Measurements from ENCODE around the gene ZFP69B. TPM values are rescaled to one million over a fixed set of nuclear protein-coding genes. Genes with fewer than 3 reads are reported as not detected.
"Not testable (repeated sequence)": the region's sequence is repeated elsewhere in the genome, so short reads cannot be mapped to it uniquely, and the experiment has no call there.

The ZFP69B gene
- total and polyA plus RNA-seq, 4 donors: 0.54 to 2.4 (median 2.1) TPM

GRCh38 chr1:40495315-40495903, 45.1 kb downstream of the ZFP69B start:
- Histone ChIP-seq H3K27me3 (ENCODE audit: control insufficient read depth in 1 of 2, insufficient read depth in 2 of 2, low read length in 1 of 2) (no peaks in the 10 kb centered on the region), H3K4me3 (ENCODE audit: low read length in 2 of 2) (no peak overlapping the region), H3K4me1 (ENCODE audit: control insufficient read depth in 1 of 2, insufficient read depth in 2 of 2, low read length in 2 of 2) (no peaks in the 10 kb centered on the region), H3K9me3 (ENCODE audit: control insufficient read depth, low read length) (peaks cover 12% of the 10 kb centered on the region), H3K27ac (ENCODE audit: low read depth in 1 of 2, low read length in 2 of 2) (no peak overlapping the region), H3K36me3 (ENCODE audit: control insufficient read depth in 1 of 2, insufficient read depth in 2 of 2, low read length in 1 of 2) (peaks cover 7 to 13% of the 10 kb centered on the region in 2 donors)
- intact Hi-C loops (cut with DNase I): no loop called here
- ATAC-seq (ENCODE audit: low FRiP score): no peak
- WGBS, 2 donors: 98 to 99% methylated on average over 4 of the region's 4 CpGs
- no peak for DNase-seq

- H3K9me3 ChIP-seq (ENCODE audit: control insufficient read depth, low read length); H3K4me1 ChIP-seq (ENCODE audit: control insufficient read depth in 1 of 2, insufficient read depth in 2 of 2, low read length in 2 of 2); DNase-seq; H3K36me3 ChIP-seq (ENCODE audit: control insufficient read depth in 1 of 2, insufficient read depth in 2 of 2, low read length in 1 of 2); H3K4me3 ChIP-seq (ENCODE audit: low read length in 2 of 2); H3K27me3 ChIP-seq (ENCODE audit: control insufficient read depth in 1 of 2, insufficient read depth in 2 of 2, low read length in 1 of 2); intact Hi-C loops (cut with DNase I); ATAC-seq (ENCODE audit: low FRiP score); H3K27ac ChIP-seq (ENCODE audit: low read depth in 1 of 2, low read length in 2 of 2): not testable (repeated sequence)
- 96 to 97% methylated on average over 4 of the region's 4 CpGs for WGBS, 2 donors
Observed at GRCh38 chr1:40502651-40503050, 52.4 kb downstream of the ZFP69B start.

GRCh38 chr1:40507973-40508372, 57.7 kb downstream of the ZFP69B start:
- DNase-seq (no peak), ATAC-seq (ENCODE audit: low FRiP score) (no peak)
- Histone ChIP-seq H3K36me3 (ENCODE audit: control insufficient read depth in 1 of 2, insufficient read depth in 2 of 2, low read length in 1 of 2) (peaks cover 0 to 4% of the 10 kb centered on the region in 2 donors), H3K27ac (ENCODE audit: low read depth in 1 of 2, low read length in 2 of 2) (peak overlapping the region in 1 of 2 donors; percentile 39), H3K4me1 (ENCODE audit: control insufficient read depth in 1 of 2, insufficient read depth in 2 of 2, low read length in 2 of 2) (peaks cover 0 to 4% of the 10 kb centered on the region in 2 donors), H3K9me3 (ENCODE audit: control insufficient read depth, low read length) (no peaks in the 10 kb centered on the region), H3K27me3 (ENCODE audit: control insufficient read depth in 1 of 2, insufficient read depth in 2 of 2, low read length in 1 of 2) (no peaks in the 10 kb centered on the region), H3K4me3 (ENCODE audit: low read length in 2 of 2) (peak overlapping the region; percentile 47 to 92)
- 63 to 67% methylated on average over 6 of the region's 6 CpGs for WGBS, 2 donors
- intact Hi-C loops (cut with DNase I): no loop called here

- no peaks in the 10 kb centered on the region for H3K9me3 ChIP-seq (ENCODE audit: control insufficient read depth, low read length)
- H3K4me1 ChIP-seq (ENCODE audit: control insufficient read depth in 1 of 2, insufficient read depth in 2 of 2, low read length in 2 of 2): peaks cover 0 to 4% of the 10 kb centered on the region in 2 donors
- no peaks in the 10 kb centered on the region for H3K27me3 ChIP-seq (ENCODE audit: control insufficient read depth in 1 of 2, insufficient read depth in 2 of 2, low read length in 1 of 2)
- peak within 1 kb of the TSS; percentile 47 to 92 for H3K4me3 ChIP-seq (ENCODE audit: low read length in 2 of 2)
- ATAC-seq (ENCODE audit: low FRiP score) (peak; percentile 96), DNase-seq (peak; percentile 91 to 95)
- WGBS, 2 donors: 0% methylated on average over 74 to 76 of the region's 76 CpGs
- H3K27ac ChIP-seq (ENCODE audit: low read depth in 1 of 2, low read length in 2 of 2): peak within 1 kb of the TSS in 1 of 2 donors; percentile 56
- H3K36me3 ChIP-seq (ENCODE audit: control insufficient read depth in 1 of 2, insufficient read depth in 2 of 2, low read length in 1 of 2): peaks cover 0 to 3% of the 10 kb centered on the region in 2 donors
- intact Hi-C loops (cut with DNase I): no loop called here
Observed at GRCh38 chr1:40508375-40509341, 58.4 kb downstream of the ZFP69B start, which contains the start of gene EXO5. Gene EXO5 (plus strand): TSS chr1:40508767. CDS start chr1:40514545, 5,778 bp downstream.

Other genes with a start within 250 kb of the ZFP69B start
- not detected for gene TMCO2, start 202.5 kb upstream of the ZFP69B start, total RNA-seq
- gene TMCO2, start 202.5 kb upstream of the ZFP69B start, polyA plus RNA-seq: not detected
- gene ZMPSTE24, start 192.2 kb upstream of the ZFP69B start, total RNA-seq: 10 to 100 TPM; 51.1 to 56.5 TPM
- gene ZMPSTE24, start 192.2 kb upstream of the ZFP69B start, polyA plus RNA-seq: 10 to 100 TPM; 27.8 to 28.9 TPM
- 10 to 100 TPM in 1 of 2 donors, 1 to 10 TPM in 1; 8.6 to 16.3 TPM for gene COL9A2, start 133.2 kb upstream of the ZFP69B start, total RNA-seq
- gene COL9A2, start 133.2 kb upstream of the ZFP69B start, polyA plus RNA-seq: 10 to 100 TPM; 10.1 to 27.7 TPM
- 10 to 100 TPM; 36.9 to 42.2 TPM for gene SMAP2, start 76.7 kb upstream of the ZFP69B start, total RNA-seq
- gene SMAP2, start 76.7 kb upstream of the ZFP69B start, polyA plus RNA-seq: 10 to 100 TPM; 10.4 to 33.3 TPM
- gene ZFP69, start 26.8 kb downstream of the ZFP69B start, total RNA-seq: 1 to 10 TPM; 3.5 to 3.8 TPM
- 1 to 10 TPM; 2.5 to 3.9 TPM for gene ZFP69, start 26.8 kb downstream of the ZFP69B start, polyA plus RNA-seq
- gene EXO5, start 58.3 kb downstream of the ZFP69B start, total RNA-seq: 1 to 10 TPM; 4.4 to 7.8 TPM
- 1 to 10 TPM; 3.5 to 9.1 TPM for gene EXO5, start 58.3 kb downstream of the ZFP69B start, polyA plus RNA-seq
- gene ZNF684, start 81.2 kb downstream of the ZFP69B start, total RNA-seq: 1 to 10 TPM; 3.9 to 6.4 TPM
- gene ZNF684, start 81.2 kb downstream of the ZFP69B start, polyA plus RNA-seq: 1 to 10 TPM; 1.8 to 5.1 TPM
- 10 to 100 TPM; 16.7 to 18.3 TPM for gene RIMS3, start 215.2 kb downstream of the ZFP69B start, total RNA-seq
- 1 to 10 TPM; 4.9 to 6.2 TPM for gene RIMS3, start 215.2 kb downstream of the ZFP69B start, polyA plus RNA-seq
- gene NFYC, start 241.2 kb downstream of the ZFP69B start, total RNA-seq: 10 to 100 TPM; 39.1 to 56.4 TPM
- gene NFYC, start 241.2 kb downstream of the ZFP69B start, polyA plus RNA-seq: 10 to 100 TPM; 21.3 to 36.2 TPM